ENCODE measurements around the gene ZNF518B. TPM values are rescaled to one million over a fixed set of nuclear protein-coding genes. Genes with fewer than 3 reads are reported as not detected.

Gene ZNF518B
- total RNA-seq, 1 experiment from 2014 or later = 11.5 TPM

- peaks cover 57% of the 10 kb centered on the region for H3K27me3 Mint-ChIP-seq (ENCODE audit: low read depth)
- DNase-seq = no peak
- no peak overlapping the region for H4K5ac ChIP-seq (ENCODE audit: insufficient read length, low read depth, low read length)
- no peaks in the 10 kb centered on the region for H3K79me1 ChIP-seq (ENCODE audit: insufficient read depth, low read depth, low read length, poor library complexity, severe bottlenecking)
- no peak overlapping the region for H3K4ac ChIP-seq (ENCODE audit: low read depth, low read length)
- no peak overlapping the region for H2BK120ac ChIP-seq (ENCODE audit: low read depth, low read length, poor library complexity, severe bottlenecking)
- no peak overlapping the region for H3K9ac ChIP-seq (ENCODE audit: extremely low read depth, insufficient read length, low read length)
- H3K79me2 ChIP-seq (ENCODE audit: insufficient read depth, low read length) = no peaks in the 10 kb centered on the region
- H4K20me1 ChIP-seq (ENCODE audit: control insufficient read depth, insufficient read depth, insufficient read length) = no peaks in the 10 kb centered on the region
- WGBS (ENCODE audit: extremely low coverage, insufficient read length, low lambda C conversion rate) = no CpG with 5 or more reads among the region's 5 CpGs
- no peak overlapping the region for H4K8ac ChIP-seq (replicated peaks; ENCODE audit: insufficient read length, low read depth, low read length)
- H3K4me1 Mint-ChIP-seq = peaks cover 9 to 10% of the 10 kb centered on the region in 2 experiments; a peak in 3 of 4 replicates
- H3K4me1 ChIP-seq (ENCODE audit: insufficient read depth, low read length) = no peaks in the 10 kb centered on the region
- H2BK5ac ChIP-seq (ENCODE audit: insufficient read length, low read length) = no peak overlapping the region
- H2AK5ac ChIP-seq (ENCODE audit: insufficient read length, low read length) = no peak overlapping the region
- H3K56ac ChIP-seq (ENCODE audit: insufficient read length, low read depth, low read length) = no peak overlapping the region
- H3K36me3 Mint-ChIP-seq (ENCODE audit: insufficient read depth in 1 of 3, low read depth in 3 of 3) = no peaks in the 10 kb centered on the region
- H3K27ac ChIP-seq (ENCODE audit: insufficient read length, low read depth, low read length) = no peak overlapping the region
- TF ChIP-seq, protein P1, sequence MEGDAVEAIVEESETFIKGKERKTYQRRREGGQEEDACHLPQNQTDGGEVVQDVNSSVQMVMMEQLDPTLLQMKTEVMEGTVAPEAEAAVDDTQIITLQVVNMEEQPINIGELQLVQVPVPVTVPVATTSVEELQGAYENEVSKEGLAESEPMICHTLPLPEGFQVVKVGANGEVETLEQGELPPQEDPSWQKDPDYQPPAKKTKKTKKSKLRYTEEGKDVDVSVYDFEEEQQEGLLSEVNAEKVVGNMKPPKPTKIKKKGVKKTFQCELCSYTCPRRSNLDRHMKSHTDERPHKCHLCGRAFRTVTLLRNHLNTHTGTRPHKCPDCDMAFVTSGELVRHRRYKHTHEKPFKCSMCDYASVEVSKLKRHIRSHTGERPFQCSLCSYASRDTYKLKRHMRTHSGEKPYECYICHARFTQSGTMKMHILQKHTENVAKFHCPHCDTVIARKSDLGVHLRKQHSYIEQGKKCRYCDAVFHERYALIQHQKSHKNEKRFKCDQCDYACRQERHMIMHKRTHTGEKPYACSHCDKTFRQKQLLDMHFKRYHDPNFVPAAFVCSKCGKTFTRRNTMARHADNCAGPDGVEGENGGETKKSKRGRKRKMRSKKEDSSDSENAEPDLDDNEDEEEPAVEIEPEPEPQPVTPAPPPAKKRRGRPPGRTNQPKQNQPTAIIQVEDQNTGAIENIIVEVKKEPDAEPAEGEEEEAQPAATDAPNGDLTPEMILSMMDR (conservative IDR thresholded peaks at IDR 0.05) = no peak
- no peak overlapping the region for H3K4me2 ChIP-seq (ENCODE audit: insufficient read depth, insufficient read length, low read length)
- no peak overlapping the region for H2BK20ac ChIP-seq (ENCODE audit: low read depth, low read length, poor library complexity, severe bottlenecking)
- no peak overlapping the region for H3K27ac Mint-ChIP-seq
- no peak overlapping the region for H2AFZ ChIP-seq (ENCODE audit: low read length)
- H3K23me2 ChIP-seq (ENCODE audit: insufficient read length, low read depth, low read length, poor library complexity, severe bottlenecking) = peaks cover 8% of the 10 kb centered on the region
- H4K91ac ChIP-seq (ENCODE audit: insufficient read length, low read depth, low read length) = no peak overlapping the region
- H3K4me3 Mint-ChIP-seq = no peak overlapping the region
- peaks cover 20% of the 10 kb centered on the region; the same call in 1 of the 2 replicates for H3K27me3 ChIP-seq (ENCODE audit: insufficient read depth, low read length)
- H3K14ac ChIP-seq (ENCODE audit: insufficient read depth, low read length) = no peak overlapping the region
- no peaks in the 10 kb centered on the region for H3K9me3 ChIP-seq (ENCODE audit: control insufficient read depth, low read depth, low read length)
- no peak overlapping the region for H3K18ac ChIP-seq (ENCODE audit: insufficient read length, low read depth, low read length)
- no peak overlapping the region for H3K23ac ChIP-seq (ENCODE audit: insufficient read length, low read depth, low read length)
- H2BK15ac ChIP-seq (ENCODE audit: low read depth, low read length) = no peak overlapping the region
- no peak overlapping the region for H2BK12ac ChIP-seq (ENCODE audit: insufficient read length, low read depth, low read length)
- H3T11ph ChIP-seq (ENCODE audit: low read length) = no peak overlapping the region
- H3K9me3 Mint-ChIP-seq = no peaks in the 10 kb centered on the region
Observed at GRCh38 chr4:10466161-10466560, 8.9 kb upstream of the ZNF518B start.

Measured in H9 (cell line).